GM12801 (cell line): Measurements from ENCODE around the gene TAF9.

Experiments
- CTCF ChIP-seq: IDR thresholded peaks from one replicate; pipeline ENCODE4 v1.5.1; 2011; ENCODE audit warnings: control low read depth; ENCODE audit not compliant: insufficient read length; ENCODE audit errors: extremely low read depth

TAF9 gene

DNA sequence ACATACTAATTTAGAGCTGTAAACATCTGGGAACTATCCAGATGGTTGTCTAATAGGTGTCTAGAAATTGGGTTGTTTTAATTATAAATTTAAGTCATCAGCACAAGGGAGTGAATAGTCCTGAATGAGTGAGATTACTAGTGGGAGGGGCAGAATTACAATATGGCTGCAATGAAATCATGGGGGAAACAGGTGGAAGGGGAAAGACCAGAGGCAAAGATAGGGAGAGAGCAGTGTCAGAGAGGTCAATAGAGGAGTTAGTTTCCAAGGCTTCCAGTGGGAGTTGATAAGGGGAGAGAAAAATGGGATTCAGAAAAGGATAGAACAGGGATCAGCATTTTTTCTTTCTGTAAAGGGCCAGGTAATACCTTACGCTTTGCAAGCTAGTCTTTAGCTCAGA is 8.9 kb downstream of the TAF9 start:
- no peak for TF ChIP-seq CTCF

DNA sequence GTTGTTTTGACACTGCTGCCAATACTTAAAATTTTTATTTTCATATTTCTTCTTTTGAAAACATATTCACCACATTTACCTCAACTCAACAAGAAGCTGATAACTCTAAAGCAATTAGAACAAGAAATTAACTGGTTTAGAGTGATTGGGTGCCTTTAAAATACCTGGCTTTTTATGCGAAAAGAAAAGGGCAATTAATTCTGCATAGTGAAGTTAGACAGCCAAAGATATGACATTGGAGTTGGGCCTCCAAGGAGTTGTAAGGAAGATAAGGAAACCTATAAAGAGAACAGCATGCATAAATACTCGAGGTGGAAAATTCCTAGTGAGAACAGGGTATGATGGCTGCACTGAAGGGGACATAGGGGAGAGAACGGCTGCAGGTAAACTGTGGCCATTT is 9.6 kb downstream of the TAF9 start:
- no peak for TF ChIP-seq CTCF

DNA sequence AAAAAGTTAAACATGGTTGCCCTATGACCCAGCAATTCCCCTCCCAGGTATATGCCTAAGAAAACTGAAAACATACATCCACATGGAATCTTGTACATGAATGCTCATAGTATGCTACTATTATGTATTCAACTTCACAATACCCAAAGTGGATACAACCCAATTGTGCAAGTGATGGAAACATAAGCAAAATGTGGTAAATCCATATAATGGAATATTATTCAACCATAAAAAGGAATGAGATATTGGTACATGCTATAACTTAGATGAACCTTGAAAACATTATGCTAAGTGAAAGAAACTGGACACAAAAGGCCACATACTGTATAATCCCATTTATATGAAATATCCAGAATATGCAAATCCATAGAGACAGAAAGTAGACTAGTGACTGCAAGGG is 18.7 kb downstream of the TAF9 start:
- no peak for TF ChIP-seq CTCF

DNA sequence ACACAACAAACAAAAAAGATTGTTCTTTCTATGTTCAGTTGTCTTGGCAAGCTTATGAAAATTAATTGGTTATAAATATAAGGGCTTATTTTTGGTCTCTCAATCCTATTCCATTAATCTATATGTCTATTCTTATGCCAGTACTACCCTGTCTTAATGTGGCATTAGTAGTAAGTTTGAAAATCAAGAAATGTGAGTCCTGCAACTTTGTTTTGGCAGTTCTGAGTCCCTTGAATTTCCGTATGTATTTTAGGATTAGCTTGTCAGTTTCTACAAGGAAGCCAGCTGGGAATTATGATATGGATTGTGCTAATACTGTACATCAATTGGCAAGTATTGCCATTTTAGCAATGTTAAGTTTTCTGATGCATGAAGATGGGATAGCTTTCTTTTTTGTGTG is 26.2 kb downstream of the TAF9 start:
- no peak for TF ChIP-seq CTCF

GRCh38 chr5:69341520-69342161 is 27.7 kb downstream of the TAF9 start:
- TF ChIP-seq CTCF = no peak

DNA sequence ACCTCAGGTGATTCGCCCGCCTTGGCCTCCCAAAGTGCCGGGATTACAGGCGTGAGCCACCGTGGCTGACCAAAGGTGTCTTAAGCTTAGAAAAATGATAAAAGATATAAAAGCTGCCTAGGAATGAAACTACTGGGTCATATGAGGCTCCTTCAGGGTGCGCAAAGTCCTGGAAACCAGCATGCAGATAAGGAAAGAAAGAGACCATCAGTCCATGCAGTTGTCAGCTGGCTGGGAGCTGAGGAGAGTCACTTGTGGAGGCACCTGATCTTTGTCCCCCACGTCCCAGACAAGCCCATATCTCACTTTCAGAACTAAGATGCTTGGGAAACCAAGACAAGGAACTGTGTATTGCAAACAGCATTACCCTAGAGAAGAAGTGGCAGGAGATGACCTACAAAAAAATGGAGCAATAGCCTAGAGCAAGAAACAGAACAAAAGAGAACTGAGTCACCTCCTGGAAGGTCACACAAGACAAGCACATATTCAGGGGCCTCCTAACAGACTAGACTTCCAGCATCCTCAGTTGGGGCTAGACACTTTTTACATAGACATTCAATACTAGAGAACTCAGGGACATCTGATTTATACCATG is 33.9 kb downstream of the TAF9 start:
- no peak for TF ChIP-seq CTCF

DNA sequence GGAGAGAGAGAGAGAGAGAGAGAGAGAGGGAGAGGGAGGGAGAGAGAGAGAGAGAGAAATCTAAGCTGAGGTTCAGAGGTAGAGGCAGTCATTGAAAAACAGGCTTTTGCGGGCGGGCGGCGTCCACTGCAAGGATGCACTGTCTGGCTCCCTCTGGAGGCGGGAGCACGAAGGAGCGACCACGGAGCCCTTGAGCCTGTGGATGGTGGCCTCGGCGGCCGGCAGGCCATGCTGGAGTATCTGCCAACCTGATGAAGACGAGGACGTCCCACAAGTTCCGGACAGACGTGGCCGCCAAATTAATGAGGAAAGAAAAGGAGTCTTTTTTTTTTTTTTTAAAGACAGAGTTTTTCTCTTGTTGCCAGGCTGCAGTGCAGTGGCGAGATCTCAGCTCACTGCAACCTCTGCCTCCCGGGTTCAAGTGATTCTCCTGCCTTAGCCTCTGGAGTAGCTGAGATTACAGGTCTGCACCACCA is 34.5 kb downstream of the TAF9 start:
- no peak for TF ChIP-seq CTCF
